ENCODE data around the gene CFAP20DC. TPM values are rescaled to one million over a fixed set of nuclear protein-coding genes. Genes with fewer than 3 reads are reported as not detected.

CFAP20DC gene
- total RNA-seq, 1 donor from 2014 or later: 8.2 TPM

DNA sequence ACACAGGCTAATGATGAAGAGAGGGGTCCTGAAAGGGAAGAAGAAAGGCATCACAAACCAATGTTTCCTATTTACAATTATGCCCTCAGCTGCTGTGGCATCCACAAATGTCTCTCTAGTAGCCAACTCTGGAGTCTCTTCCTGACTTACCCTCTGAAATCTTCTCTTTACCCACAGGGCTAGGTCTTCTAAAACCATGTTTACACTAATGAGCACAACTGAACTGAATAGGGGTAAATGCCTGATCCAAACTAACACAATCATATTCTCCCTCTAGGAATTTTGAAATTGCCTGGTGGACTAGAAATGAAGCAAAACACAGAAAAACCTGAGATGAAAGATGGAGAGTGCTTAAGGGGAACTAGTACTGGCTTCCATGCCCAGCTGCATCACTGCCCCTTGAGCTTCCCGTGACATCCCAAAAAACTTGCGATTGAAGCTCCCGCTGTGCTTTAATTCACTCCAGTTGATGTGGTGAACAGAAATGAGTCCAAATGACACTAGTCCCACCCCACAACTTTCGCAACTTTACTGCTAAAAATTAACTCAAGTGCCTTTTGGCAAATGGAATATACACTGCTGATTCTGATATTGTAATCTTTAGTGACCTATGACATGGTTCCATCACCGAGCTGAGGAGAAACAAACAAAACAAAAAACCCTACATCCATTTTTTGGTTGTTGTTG lies 32.8 kb downstream of the CFAP20DC start:
- TF ChIP-seq, protein P1, sequence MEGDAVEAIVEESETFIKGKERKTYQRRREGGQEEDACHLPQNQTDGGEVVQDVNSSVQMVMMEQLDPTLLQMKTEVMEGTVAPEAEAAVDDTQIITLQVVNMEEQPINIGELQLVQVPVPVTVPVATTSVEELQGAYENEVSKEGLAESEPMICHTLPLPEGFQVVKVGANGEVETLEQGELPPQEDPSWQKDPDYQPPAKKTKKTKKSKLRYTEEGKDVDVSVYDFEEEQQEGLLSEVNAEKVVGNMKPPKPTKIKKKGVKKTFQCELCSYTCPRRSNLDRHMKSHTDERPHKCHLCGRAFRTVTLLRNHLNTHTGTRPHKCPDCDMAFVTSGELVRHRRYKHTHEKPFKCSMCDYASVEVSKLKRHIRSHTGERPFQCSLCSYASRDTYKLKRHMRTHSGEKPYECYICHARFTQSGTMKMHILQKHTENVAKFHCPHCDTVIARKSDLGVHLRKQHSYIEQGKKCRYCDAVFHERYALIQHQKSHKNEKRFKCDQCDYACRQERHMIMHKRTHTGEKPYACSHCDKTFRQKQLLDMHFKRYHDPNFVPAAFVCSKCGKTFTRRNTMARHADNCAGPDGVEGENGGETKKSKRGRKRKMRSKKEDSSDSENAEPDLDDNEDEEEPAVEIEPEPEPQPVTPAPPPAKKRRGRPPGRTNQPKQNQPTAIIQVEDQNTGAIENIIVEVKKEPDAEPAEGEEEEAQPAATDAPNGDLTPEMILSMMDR (IDR thresholded peaks at IDR 0.05; ENCODE audit: insufficient read depth, low read length, poor library complexity, severe bottlenecking): no peak
- DNase-seq (ENCODE audit: low read depth): peak; percentile 56
- no peaks in the 10 kb centered on the region for H3K36me3 ChIP-seq (ENCODE audit: control insufficient read depth, insufficient read depth, low read length)
- H3K4me3 ChIP-seq (ENCODE audit: low read depth, low read length): no peak overlapping the region
- H3K27me3 ChIP-seq (ENCODE audit: control insufficient read depth, insufficient read depth, low read length): no peaks in the 10 kb centered on the region

DNA sequence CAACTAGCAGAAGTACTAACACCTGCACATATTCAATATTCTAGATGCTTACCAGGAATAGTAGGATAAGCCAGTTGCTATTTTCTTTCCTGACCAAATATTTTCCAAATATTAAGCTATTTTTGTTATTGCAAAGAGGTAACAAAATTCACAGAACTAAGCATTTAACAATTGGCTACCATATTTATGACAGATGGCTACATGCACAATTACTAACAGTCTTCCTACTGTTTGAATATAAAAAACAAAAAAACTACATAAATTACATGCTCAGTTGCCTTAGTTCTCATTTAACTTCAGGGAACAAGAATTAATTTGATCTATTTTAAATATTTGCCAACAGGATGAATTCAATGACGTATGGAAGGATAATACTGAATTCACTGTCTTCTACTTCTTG lies 36.2 kb downstream of the CFAP20DC start:
- Histone ChIP-seq H3K36me3 (ENCODE audit: control insufficient read depth, insufficient read depth, low read length) (no peaks in the 10 kb centered on the region), H3K4me3 (ENCODE audit: low read depth, low read length) (no peak overlapping the region), H3K27me3 (ENCODE audit: control insufficient read depth, insufficient read depth, low read length) (no peaks in the 10 kb centered on the region)
- TF ChIP-seq, protein P1 (IDR thresholded peaks at IDR 0.05; ENCODE audit: insufficient read depth, low read length, poor library complexity, severe bottlenecking): no peak
- no peak for DNase-seq (ENCODE audit: low read depth)

DNA sequence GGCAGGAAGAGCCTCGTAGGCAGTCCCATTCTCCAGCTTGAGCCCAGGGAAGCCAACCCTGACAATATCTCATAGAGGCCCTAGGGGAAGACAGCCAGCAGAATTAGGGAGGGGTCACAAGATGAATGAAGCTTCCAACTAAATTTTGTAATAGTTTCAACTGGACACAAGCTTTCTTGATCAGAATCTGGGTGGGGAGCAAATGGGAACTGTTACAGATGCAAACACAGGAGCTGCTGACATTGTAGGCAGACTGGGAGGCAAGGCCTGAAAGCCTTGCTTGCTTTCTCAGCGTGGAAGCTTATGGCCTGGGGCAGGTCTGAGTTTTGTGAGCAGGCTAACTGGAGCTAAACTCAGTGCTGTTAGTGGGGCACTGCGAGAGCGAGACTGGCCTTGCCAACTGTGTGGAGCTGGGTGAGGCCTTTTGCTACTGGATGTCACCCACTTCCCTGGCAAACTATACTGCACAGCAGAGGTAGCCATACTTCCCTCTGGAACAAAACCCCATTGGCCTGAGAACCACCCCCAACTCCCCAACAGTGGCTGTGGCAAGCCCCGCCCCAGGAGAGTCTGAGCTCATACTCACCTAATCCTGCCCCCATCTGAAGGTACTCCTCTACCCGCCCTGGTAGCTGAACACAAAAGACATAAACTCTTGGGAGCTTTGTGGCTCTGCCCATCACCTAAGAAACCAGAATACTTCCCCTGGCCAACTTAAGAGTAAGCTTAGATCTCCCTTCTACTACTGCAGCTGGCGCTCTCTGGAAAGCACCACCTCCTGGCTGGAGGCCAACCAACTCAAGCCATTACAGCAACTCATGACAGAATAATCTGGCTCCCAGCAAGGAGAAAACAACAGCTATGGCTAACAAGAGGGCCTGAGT lies 42.9 kb downstream of the CFAP20DC start:
- H3K27me3 ChIP-seq (ENCODE audit: control insufficient read depth, insufficient read depth, low read length): no peaks in the 10 kb centered on the region
- TF ChIP-seq, protein P1 (IDR thresholded peaks at IDR 0.05; ENCODE audit: insufficient read depth, low read length, poor library complexity, severe bottlenecking): no peak
- peak; percentile 26 for DNase-seq (ENCODE audit: low read depth)
- no peaks in the 10 kb centered on the region for H3K36me3 ChIP-seq (ENCODE audit: control insufficient read depth, insufficient read depth, low read length)
- H3K4me3 ChIP-seq (ENCODE audit: low read depth, low read length): no peak overlapping the region

DNA sequence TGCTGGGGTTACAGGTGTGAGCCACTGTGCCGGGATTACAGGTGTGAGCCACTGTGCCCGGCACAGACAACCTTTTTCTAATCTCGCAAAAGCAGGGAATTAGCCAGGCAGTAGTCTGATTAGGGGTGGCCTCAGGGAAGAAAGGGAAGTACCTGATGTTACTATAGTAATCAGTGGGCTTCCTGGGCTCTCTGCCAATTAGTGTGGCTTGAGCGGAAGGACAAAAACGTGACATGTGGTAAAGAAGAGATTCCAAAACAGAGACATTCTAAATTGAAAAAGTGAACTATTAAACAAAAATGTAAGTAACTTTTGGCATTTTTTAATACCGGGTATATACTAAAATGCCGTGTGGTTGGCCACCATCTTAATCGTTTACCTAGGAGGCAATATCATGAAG lies 48.1 kb downstream of the CFAP20DC start:
- H3K27me3 ChIP-seq (ENCODE audit: control insufficient read depth, insufficient read depth, low read length): no peaks in the 10 kb centered on the region
- DNase-seq (ENCODE audit: low read depth): no peak
- H3K36me3 ChIP-seq (ENCODE audit: control insufficient read depth, insufficient read depth, low read length): no peaks in the 10 kb centered on the region
- TF ChIP-seq, protein P1 (IDR thresholded peaks at IDR 0.05; ENCODE audit: insufficient read depth, low read length, poor library complexity, severe bottlenecking): no peak
- no peak overlapping the region for H3K4me3 ChIP-seq (ENCODE audit: low read depth, low read length)

DNA sequence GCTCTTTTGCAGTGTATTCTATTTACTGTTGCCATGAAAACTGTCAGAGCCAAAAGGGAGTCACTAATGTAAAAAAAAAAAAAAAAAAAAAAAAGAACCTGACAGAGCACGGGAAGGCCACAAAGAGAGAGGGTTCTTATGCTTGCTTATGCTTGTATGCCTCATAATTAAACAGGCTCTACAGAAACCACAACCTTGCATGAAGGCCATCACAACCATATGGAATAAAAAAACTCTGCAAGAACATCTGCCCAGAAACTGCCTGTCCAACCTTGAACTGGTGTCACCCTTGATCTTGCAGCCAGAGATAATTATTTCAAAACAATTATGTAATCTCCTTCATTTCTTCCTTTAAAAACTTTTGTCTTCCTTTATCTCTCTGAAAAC lies 50.1 kb downstream of the CFAP20DC start:
- H3K36me3 ChIP-seq (ENCODE audit: control insufficient read depth, insufficient read depth, low read length): no peaks in the 10 kb centered on the region
- no peaks in the 10 kb centered on the region for H3K27me3 ChIP-seq (ENCODE audit: control insufficient read depth, insufficient read depth, low read length)
- no peak for DNase-seq (ENCODE audit: low read depth)
- TF ChIP-seq, protein P1 (IDR thresholded peaks at IDR 0.05; ENCODE audit: insufficient read depth, low read length, poor library complexity, severe bottlenecking): no peak
- no peak overlapping the region for H3K4me3 ChIP-seq (ENCODE audit: low read depth, low read length)
